Transverse colon (tissue), 3 donors: Measurements from ENCODE around the gene LYVE1.

Source experiments
- CTCF ChIP-seq, 5 experiments: fragments of 200-600 bp in 3 of 5; fragments of 450-650 bp in 2 of 5; sonication (generic) in 3 of 5; IDR thresholded peaks; 1 replicate in 2 of 5; 2 replicates in 3 of 5; pipeline ENCODE4 v1.5.1; 2016 to 2017; ENCODE audit warnings: antibody characterized with exemption in 5 of 5, inconsistent platforms in 3 of 5, mild to moderate bottlenecking in 2 of 5, moderate library complexity in 1 of 5
- EP300 ChIP-seq: sonication (generic); formaldehyde crosslinking; IDR thresholded peaks from one replicate; pipeline ENCODE4 v1.6.1; 2017; ENCODE audit warnings: antibody characterized with exemption, low read depth

GRCh38 chr11:10606536-10607208 is 38.2 kb upstream of the LYVE1 start:
- no peak for TF ChIP-seq EP300
- no peak for TF ChIP-seq CTCF (IDR thresholded peaks at IDR 0.05)
